GM12873 (cell line): ENCODE measurements around the gene NAV1.

ENCODE experiments used
- CTCF ChIP-seq: IDR thresholded peaks from 2 replicates; pipeline ENCODE4 v1.5.1; 2012; ENCODE audit warnings: low read depth, mild to moderate bottlenecking, moderate library complexity, low read length, control low read depth; ENCODE audit not compliant: insufficient read depth; ENCODE audit errors: missing control alignments

NAV1 gene

GRCh38 chr1:201551877-201552731, 13.2 kb downstream of the NAV1 start:
- TF ChIP-seq CTCF, result no peak

- no peak for TF ChIP-seq CTCF
Measured at GRCh38 chr1:201552941-201553351, 14.0 kb downstream of the NAV1 start.

- TF ChIP-seq CTCF, result no peak
Measured at GRCh38 chr1:201553496-201554189, 14.7 kb downstream of the NAV1 start.

- no peak for TF ChIP-seq CTCF
Measured at GRCh38 chr1:201554190-201554600, 15.3 kb downstream of the NAV1 start.

GRCh38 chr1:201554789-201555592, 16.1 kb downstream of the NAV1 start:
- no peak for TF ChIP-seq CTCF

GRCh38 chr1:201555593-201555945, 16.6 kb downstream of the NAV1 start:
- TF ChIP-seq CTCF, result no peak
